OCI-LY3 (cell line): Measurements from ENCODE around the gene MCC.

Experiments used
- EZH2phosphoT487 ChIP-seq: fragments of 200-600 bp; shearing (Covaris generic); IDR thresholded peaks from 2 replicates; pipeline ENCODE4 v1.6.1; 2018; ENCODE audit warnings: antibody characterized with exemption, mixed run types, low read depth
- TF ChIP-seq, protein P1 (sequence below): fragments of 200-600, 300-600 bp; sonication (generic); IDR thresholded peaks from 2 replicates; pipeline ENCODE4 v1.5.1; 2014; ENCODE audit warnings: antibody characterized with exemption, low read length, low read depth

DNA sequence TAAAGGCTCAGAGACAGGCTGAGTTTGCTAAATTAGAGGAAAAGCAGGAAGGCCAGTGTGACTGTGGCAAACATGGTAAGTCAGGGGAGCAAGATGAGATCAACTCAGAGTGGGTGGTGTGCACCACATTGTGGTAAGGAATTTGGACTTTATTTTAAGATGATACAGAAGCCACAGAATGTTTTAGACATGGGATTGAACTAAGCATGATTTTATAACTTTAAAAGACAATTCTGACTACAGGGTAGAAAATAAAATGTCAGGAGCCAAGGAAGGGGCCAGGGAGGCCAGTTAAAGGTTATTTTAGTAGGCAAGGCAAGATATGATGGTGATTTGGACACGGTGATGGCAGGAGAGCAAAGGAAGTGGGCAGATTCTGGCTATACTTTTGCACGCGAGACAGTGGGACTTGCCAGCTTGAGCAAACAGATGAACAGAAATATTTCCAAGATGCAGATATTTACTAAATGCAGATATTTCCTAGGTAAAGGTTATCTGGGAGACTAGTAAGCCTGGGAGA is 107.4 kb downstream of the MCC start:
- TF ChIP-seq EZH2phosphoT487, result no peak
- TF ChIP-seq, protein P1, sequence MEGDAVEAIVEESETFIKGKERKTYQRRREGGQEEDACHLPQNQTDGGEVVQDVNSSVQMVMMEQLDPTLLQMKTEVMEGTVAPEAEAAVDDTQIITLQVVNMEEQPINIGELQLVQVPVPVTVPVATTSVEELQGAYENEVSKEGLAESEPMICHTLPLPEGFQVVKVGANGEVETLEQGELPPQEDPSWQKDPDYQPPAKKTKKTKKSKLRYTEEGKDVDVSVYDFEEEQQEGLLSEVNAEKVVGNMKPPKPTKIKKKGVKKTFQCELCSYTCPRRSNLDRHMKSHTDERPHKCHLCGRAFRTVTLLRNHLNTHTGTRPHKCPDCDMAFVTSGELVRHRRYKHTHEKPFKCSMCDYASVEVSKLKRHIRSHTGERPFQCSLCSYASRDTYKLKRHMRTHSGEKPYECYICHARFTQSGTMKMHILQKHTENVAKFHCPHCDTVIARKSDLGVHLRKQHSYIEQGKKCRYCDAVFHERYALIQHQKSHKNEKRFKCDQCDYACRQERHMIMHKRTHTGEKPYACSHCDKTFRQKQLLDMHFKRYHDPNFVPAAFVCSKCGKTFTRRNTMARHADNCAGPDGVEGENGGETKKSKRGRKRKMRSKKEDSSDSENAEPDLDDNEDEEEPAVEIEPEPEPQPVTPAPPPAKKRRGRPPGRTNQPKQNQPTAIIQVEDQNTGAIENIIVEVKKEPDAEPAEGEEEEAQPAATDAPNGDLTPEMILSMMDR, result no peak
